ACHN (cell line): ENCODE measurements around the gene VCL.
A peak's percentile ranks its signal among the peaks of the same experiment; 100 is the strongest.
"Not testable (repeated sequence)": the region's sequence is repeated elsewhere in the genome, so short reads cannot be mapped to it uniquely, and the experiment has no call there.

Experiments
- DNase-seq: peaks from one replicate; pipeline ENCODE4 v3.0.0-alpha.2; 2015
- in situ Hi-C: cut with HindIII; loops from 2 replicates; pipeline ENCODE4 v1.10.0; 2017; ENCODE audit warnings: low sequenced_read_pairs, low pct_ligation_motif_present, low pct_unique_long_range_greater_than_20kb

Gene VCL

GRCh38 chr10:73998929-73999691 is 1.2 kb downstream of the VCL start:
- in situ Hi-C loops, result no loop called here
- DNase-seq, result peak; percentile 89

- in situ Hi-C loops, result no loop called here
- no peak for DNase-seq
These were observed 1.8 kb downstream of the VCL start for GRCh38 chr10:73999703-74000102.

- DNase-seq, in situ Hi-C loops: not testable (repeated sequence)
These were observed 2.3 kb downstream of the VCL start for GRCh38 chr10:74000244-74000643.

- in situ Hi-C loops, result no loop called here
- DNase-seq, result no peak
These were observed 3.2 kb downstream of the VCL start for GRCh38 chr10:74000892-74001669.

GRCh38 chr10:74006269-74006668 is 8.4 kb downstream of the VCL start:
- in situ Hi-C loops, result no loop called here
- no peak for DNase-seq

- no peak for DNase-seq
- in situ Hi-C loops, result no loop called here
These were observed 10.4 kb downstream of the VCL start for GRCh38 chr10:74008212-74008731.

- no peak for DNase-seq
- in situ Hi-C loops, result no loop called here
These were observed 13.1 kb downstream of the VCL start for GRCh38 chr10:74011017-74011416.

GRCh38 chr10:74011770-74012169 is 13.9 kb downstream of the VCL start:
- peak; percentile 89 for DNase-seq
- in situ Hi-C loops, result no loop called here

- in situ Hi-C loops, result no loop called here
- no peak for DNase-seq
These were observed 14.6 kb downstream of the VCL start for GRCh38 chr10:74012480-74012879.

- in situ Hi-C loops, result no loop called here
- no peak for DNase-seq
These were observed 15.1 kb downstream of the VCL start for GRCh38 chr10:74013004-74013403.

GRCh38 chr10:74014574-74014973 is 16.7 kb downstream of the VCL start:
- in situ Hi-C loops, DNase-seq: not testable (repeated sequence)

GRCh38 chr10:74018241-74018640 is 20.3 kb downstream of the VCL start:
- in situ Hi-C loops, result no loop called here
- DNase-seq, result no peak

- no peak for DNase-seq
- in situ Hi-C loops, result no loop called here
These were observed 23.5 kb downstream of the VCL start for GRCh38 chr10:74021248-74022055.

- in situ Hi-C loops, result no loop called here
- DNase-seq, result no peak
These were observed 25.2 kb downstream of the VCL start for GRCh38 chr10:74022926-74023629.

- no peak for DNase-seq
- in situ Hi-C loops, result no loop called here
These were observed 26.7 kb downstream of the VCL start for GRCh38 chr10:74024600-74024999.

- in situ Hi-C loops, result no loop called here
- no peak for DNase-seq
These were observed 27.6 kb downstream of the VCL start for GRCh38 chr10:74025380-74025978.

- in situ Hi-C loops, result no loop called here
- no peak for DNase-seq
These were observed 28.6 kb downstream of the VCL start for GRCh38 chr10:74026428-74027015.

- no peak for DNase-seq
- in situ Hi-C loops, result no loop called here
These were observed 29.8 kb downstream of the VCL start for GRCh38 chr10:74027702-74028101.
